Fibroblast of skin of left quadriceps (primary cell): ENCODE measurements around the gene CDC123.

Source experiments
- DNase-seq, 2 experiments: peaks; one replicate each; pipeline ENCODE4 v3.0.0-alpha.2; 2013; ENCODE audit warnings: low read depth in 2 of 2

CDC123 gene

DNA sequence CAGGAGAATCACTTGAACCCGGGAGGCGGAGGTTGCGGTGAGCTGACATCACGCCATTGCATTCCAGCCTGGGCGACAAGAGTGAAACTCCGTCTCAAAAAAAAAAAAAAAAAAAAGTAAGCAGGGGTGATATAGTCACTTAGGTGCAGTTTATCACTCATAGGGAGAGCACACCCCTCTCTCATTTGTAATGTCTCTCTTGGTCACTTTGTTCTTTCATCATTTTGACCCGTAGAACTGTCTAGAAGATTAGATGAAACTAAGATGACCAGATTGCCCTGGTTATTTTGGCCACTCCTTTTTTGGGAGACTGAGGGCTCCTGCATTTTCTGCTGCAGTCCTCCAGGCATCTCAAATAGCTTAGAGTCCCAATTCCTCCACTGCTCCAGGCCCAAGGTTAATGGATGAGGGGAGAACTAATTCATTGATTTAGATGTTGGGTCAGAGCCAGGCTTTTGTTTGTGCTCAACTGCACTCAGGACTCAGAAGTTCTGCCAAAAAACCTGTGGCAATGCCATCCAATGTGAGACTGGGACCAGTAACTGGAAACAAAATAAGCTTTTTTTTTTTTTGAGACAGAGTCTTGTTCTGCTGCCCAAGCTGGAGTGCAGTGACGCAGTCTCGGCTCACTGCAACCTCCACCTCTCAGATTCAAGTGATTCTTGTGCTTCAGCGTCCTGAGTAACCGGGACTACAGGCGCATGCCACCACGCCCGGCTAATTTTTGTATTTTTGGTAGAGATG, 103.4 kb downstream of the CDC123 start:
- DNase-seq, result no peak
